Hematopoietic multipotent progenitor cell treated with erythropoietin and hydrocortisone succinate and interleukin-3 and kit ligand, for 15 days (in vitro differentiated cells): ENCODE measurements around the gene STIM1.
A peak's percentile ranks its signal among the peaks of the same experiment; 100 is the strongest.
"Not testable (repeated sequence)": the region's sequence is repeated elsewhere in the genome, so short reads cannot be mapped to it uniquely, and the experiment has no call there.

Experiments
- DNase-seq: peaks from one replicate; pipeline ENCODE4 v3.0.0-alpha.2; 2015; ENCODE audit warnings: low spot score

Gene STIM1

GRCh38 chr11:3854977-3855807, at the start of gene STIM1:
Gene STIM1, plus strand, starts transcription at chr11:3855664. Its CDS starts 607 bp downstream, at chr11:3856271.
- DNase-seq: peak; percentile 94

GRCh38 chr11:3807909-3808860, 47.3 kb upstream of the STIM1 start, which contains the start of gene PGAP2:
Gene PGAP2, plus strand, starts transcription at chr11:3808560. Its CDS starts 2,700 bp downstream, at chr11:3811260.
- DNase-seq: peak; percentile 63

- DNase-seq: peak; percentile 40
These were observed 46.4 kb upstream of the STIM1 start for GRCh38 chr11:3808861-3809623.

- no peak for DNase-seq
These were observed 45.9 kb upstream of the STIM1 start for GRCh38 chr11:3809624-3809928.

GRCh38 chr11:3810446-3810845, 45.0 kb upstream of the STIM1 start:
- no peak for DNase-seq

GRCh38 chr11:3810951-3811350, 44.5 kb upstream of the STIM1 start:
- no peak for DNase-seq

GRCh38 chr11:3814832-3815231, 40.6 kb upstream of the STIM1 start:
- not testable (repeated sequence) for DNase-seq

- no peak for DNase-seq
These were observed 39.6 kb upstream of the STIM1 start for GRCh38 chr11:3815845-3816244.

- DNase-seq: no peak
These were observed 38.8 kb upstream of the STIM1 start for GRCh38 chr11:3816673-3817072.

- DNase-seq: no peak
These were observed 38.2 kb upstream of the STIM1 start for GRCh38 chr11:3817181-3817800.

- DNase-seq: no peak
These were observed 34.5 kb upstream of the STIM1 start for GRCh38 chr11:3820971-3821370.

- no peak for DNase-seq
These were observed 33.2 kb upstream of the STIM1 start for GRCh38 chr11:3822312-3822711.

- no peak for DNase-seq
These were observed 32.2 kb upstream of the STIM1 start for GRCh38 chr11:3823303-3823702.

GRCh38 chr11:3823762-3824506, 31.5 kb upstream of the STIM1 start:
- DNase-seq: no peak

- DNase-seq: peak; percentile 86
These were observed 30.6 kb upstream of the STIM1 start for GRCh38 chr11:3824714-3825472.

- no peak for DNase-seq
These were observed 29.9 kb upstream of the STIM1 start for GRCh38 chr11:3825473-3826154.

- DNase-seq: no peak
These were observed 28.7 kb upstream of the STIM1 start for GRCh38 chr11:3826721-3827120.

GRCh38 chr11:3827434-3828186, 27.9 kb upstream of the STIM1 start:
- no peak for DNase-seq

- no peak for DNase-seq
These were observed 25.4 kb upstream of the STIM1 start for GRCh38 chr11:3830088-3830487.
